Vagina (tissue), 2 donors: Measurements from ENCODE around the gene TBC1D16.

Experiments
- CTCF ChIP-seq, 3 experiments: fragments of 450-650 bp in 2 of 3; fragments of 200-600 bp in 1 of 3; sonication (generic) in 1 of 3; IDR thresholded peaks; one replicate each; pipeline ENCODE4 v1.5.1; 2017 to 2019; ENCODE audit warnings: antibody characterized with exemption in 3 of 3, mild to moderate bottlenecking in 2 of 3, moderate library complexity in 2 of 3
- POLR2A ChIP-seq, 2 donors: fragments of 450-650 bp; IDR thresholded peaks; one replicate each; pipeline ENCODE4 v1.6.1; 2017; ENCODE audit warnings: antibody characterized with exemption in 2 of 2, mild to moderate bottlenecking in 2 of 2, moderate library complexity in 2 of 2
- POLR2AphosphoS5 ChIP-seq, 2 donors: sonication (generic); formaldehyde crosslinking; IDR thresholded peaks; one replicate each; pipeline ENCODE4 v1.9.0; 2017; ENCODE audit warnings: antibody characterized with exemption in 2 of 2, mild to moderate bottlenecking in 2 of 2, low read depth in 1 of 2; ENCODE audit not compliant: insufficient read depth in 1 of 2

GRCh38 chr17:79935197-79935885 is 100.3 kb downstream of the TBC1D16 start:
- TF ChIP-seq CTCF (IDR thresholded peaks at IDR 0.05) (no peak), POLR2A (IDR thresholded peaks at IDR 0.05) (no peak), POLR2AphosphoS5 (IDR thresholded peaks at IDR 0.05; ENCODE audit: insufficient read depth in 1 of 2, low read depth in 1 of 2) (no peak)
